ENCODE measurements around the gene ZFYVE9.

DNA sequence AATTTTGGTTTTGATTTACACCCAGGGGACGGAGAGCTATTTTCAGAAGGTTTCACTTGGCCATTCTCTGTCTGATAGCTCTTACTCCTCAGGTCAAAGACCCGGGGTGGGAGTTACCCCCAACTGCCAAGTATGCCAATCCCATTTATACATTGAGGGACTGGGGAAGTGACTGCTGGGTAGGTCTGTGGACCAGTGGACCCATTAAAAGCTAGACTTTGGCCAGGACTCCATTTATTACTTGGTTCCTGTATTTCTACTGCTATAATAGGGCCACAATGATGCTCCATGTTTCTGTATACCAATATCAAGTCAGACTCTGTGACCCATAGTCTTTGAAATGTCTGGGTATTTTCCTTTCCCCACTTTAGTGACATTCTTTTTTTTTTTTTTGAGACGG, 14.6 kb downstream of the ZFYVE9 start:
- TF ChIP-seq, protein P1, sequence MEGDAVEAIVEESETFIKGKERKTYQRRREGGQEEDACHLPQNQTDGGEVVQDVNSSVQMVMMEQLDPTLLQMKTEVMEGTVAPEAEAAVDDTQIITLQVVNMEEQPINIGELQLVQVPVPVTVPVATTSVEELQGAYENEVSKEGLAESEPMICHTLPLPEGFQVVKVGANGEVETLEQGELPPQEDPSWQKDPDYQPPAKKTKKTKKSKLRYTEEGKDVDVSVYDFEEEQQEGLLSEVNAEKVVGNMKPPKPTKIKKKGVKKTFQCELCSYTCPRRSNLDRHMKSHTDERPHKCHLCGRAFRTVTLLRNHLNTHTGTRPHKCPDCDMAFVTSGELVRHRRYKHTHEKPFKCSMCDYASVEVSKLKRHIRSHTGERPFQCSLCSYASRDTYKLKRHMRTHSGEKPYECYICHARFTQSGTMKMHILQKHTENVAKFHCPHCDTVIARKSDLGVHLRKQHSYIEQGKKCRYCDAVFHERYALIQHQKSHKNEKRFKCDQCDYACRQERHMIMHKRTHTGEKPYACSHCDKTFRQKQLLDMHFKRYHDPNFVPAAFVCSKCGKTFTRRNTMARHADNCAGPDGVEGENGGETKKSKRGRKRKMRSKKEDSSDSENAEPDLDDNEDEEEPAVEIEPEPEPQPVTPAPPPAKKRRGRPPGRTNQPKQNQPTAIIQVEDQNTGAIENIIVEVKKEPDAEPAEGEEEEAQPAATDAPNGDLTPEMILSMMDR (IDR thresholded peaks at IDR 0.05) = no peak
- no peak for TF ChIP-seq POLR2A (IDR thresholded peaks at IDR 0.05)

Measured in suprapubic skin (tissue), 3 donors.